IMR-90 (cell line): ENCODE measurements around the gene PPP1R27. TPM values are rescaled to one million over a fixed set of nuclear protein-coding genes. Genes with fewer than 3 reads are reported as not detected.

Source experiments
- ATAC-seq: fragments of 200-7000 bp; cut with Tn5 transposase; 2 replicates; pipeline ENCODE4 v1.9.1; 2020; ENCODE audit warnings: low read depth, mild to moderate bottlenecking, moderate library complexity
- BruUV-seq: library from RNA; stranded (reverse); fragments of 400-500 nt; replicated peaks from 2 replicates; lab custom pipeline; 2021; lab: Mats Ljungman, UMichigan
- CTCF ChIA-PET: fragments of 300-600 bp; formaldehyde crosslinking; extraction: SDS; loops from one replicate; lab custom pipeline; 2021; ENCODE audit warnings: antibody characterized with exemption; lab: Yijun Ruan, JAX
- POLR2A ChIA-PET: fragments of 300-600 bp; sonication (Branson Sonifier 250); formaldehyde crosslinking; loops from one replicate; lab custom pipeline; 2022; ENCODE audit warnings: antibody characterized with exemption; ENCODE audit not compliant: unreplicated experiment; lab: Charles Lee
- DNase-seq: peaks from one replicate; pipeline ENCODE4 v3.0.0; 2013
- H2AFZ ChIP-seq: replicated peaks from 2 replicates; pipeline ENCODE3; 2013; ENCODE audit warnings: low read length, mild to moderate bottlenecking; ENCODE audit not compliant: poor library complexity
- H2AK5ac ChIP-seq: 2 replicates; pipeline ENCODE4 v1.6.1; 2013; ENCODE audit warnings: low read depth, low read length, inconsistent platforms
- H2AK9ac ChIP-seq: replicated peaks from 2 replicates; pipeline ENCODE3; 2013; ENCODE audit warnings: mild to moderate bottlenecking, low read depth, low read length, moderate library complexity; ENCODE audit not compliant: poor library complexity
- H2BK120ac ChIP-seq: 2 replicates; pipeline ENCODE4 v1.6.1; 2013; ENCODE audit warnings: low read depth, low read length, inconsistent platforms
- H2BK15ac ChIP-seq: 3 replicates; pipeline ENCODE4 v1.6.1; 2013; ENCODE audit warnings: low read depth, low read length, inconsistent platforms
- H2BK20ac ChIP-seq: 2 replicates; pipeline ENCODE4 v1.6.1; 2013; ENCODE audit warnings: low read depth, mild to moderate bottlenecking, inconsistent platforms, low read length, moderate library complexity
- H2BK5ac ChIP-seq: 2 replicates; pipeline ENCODE4 v1.6.1; 2013; ENCODE audit warnings: mild to moderate bottlenecking, low read depth, low read length, inconsistent platforms; ENCODE audit not compliant: poor library complexity, severe bottlenecking
- H3K14ac ChIP-seq: replicated peaks from 2 replicates; pipeline ENCODE4 v1.6.1; 2013; ENCODE audit warnings: low read depth, low read length, inconsistent platforms
- H3K18ac ChIP-seq: 2 replicates; pipeline ENCODE4 v1.6.1; 2013; ENCODE audit warnings: low read depth, low read length, control low read depth
- H3K23ac ChIP-seq: 2 replicates; pipeline ENCODE4 v1.6.1; 2013; ENCODE audit warnings: low read depth, low read length, inconsistent platforms
- H3K27ac ChIP-seq: 2 replicates; pipeline ENCODE4 v1.5.1; 2013; ENCODE audit warnings: mild to moderate bottlenecking, control low read depth, low read length; ENCODE audit not compliant: insufficient read depth
- H3K27me3 ChIP-seq: 2 replicates; pipeline ENCODE4 v1.6.1; 2013; ENCODE audit warnings: low read length; ENCODE audit not compliant: control insufficient read depth, insufficient read depth
- H3K36me3 ChIP-seq: 2 replicates; pipeline ENCODE4 v1.6.1; 2013; ENCODE audit warnings: low read length, mixed read lengths; ENCODE audit not compliant: control insufficient read depth, insufficient read depth
- H3K4ac ChIP-seq: 2 replicates; pipeline ENCODE4 v1.6.1; 2013; ENCODE audit warnings: low read depth, low read length, inconsistent platforms
- H3K4me1 ChIP-seq: 2 replicates; pipeline ENCODE4 v1.6.1; 2013; ENCODE audit warnings: low read length, mixed read lengths; ENCODE audit not compliant: control insufficient read depth, insufficient read depth
- H3K4me2 ChIP-seq: 2 replicates; pipeline ENCODE4 v1.6.1; 2013; ENCODE audit warnings: low read depth, mild to moderate bottlenecking, control low read depth, low read length, moderate library complexity
- H3K4me3 ChIP-seq: 2 replicates; pipeline ENCODE4 v1.5.1; 2013; ENCODE audit warnings: low read depth, mild to moderate bottlenecking, control low read depth, low read length, moderate library complexity; ENCODE audit not compliant: insufficient read depth
- H3K56ac ChIP-seq: 2 replicates; pipeline ENCODE4 v1.6.1; 2013; ENCODE audit warnings: low read length, inconsistent platforms; ENCODE audit not compliant: insufficient read depth; ENCODE audit errors: extremely low read depth
- H3K79me1 ChIP-seq, 2 experiments: 2 replicates each; pipeline ENCODE4 v1.6.1; 2013; ENCODE audit warnings: low read length in 2 of 2, inconsistent platforms in 1 of 2, low read depth in 1 of 2
- H3K9ac ChIP-seq: 2 replicates; pipeline ENCODE4 v1.6.1; 2013; ENCODE audit warnings: low read depth, low read length, control low read depth
- H3K9me1 ChIP-seq: 2 replicates; pipeline ENCODE4 v1.6.1; 2013; ENCODE audit warnings: low read length, inconsistent platforms; ENCODE audit not compliant: insufficient read depth
- H3K9me3 ChIP-seq: 2 replicates; pipeline ENCODE4 v1.6.1; 2013; ENCODE audit warnings: low read length; ENCODE audit not compliant: control insufficient read depth, insufficient read depth
- H4K20me1 ChIP-seq: 2 replicates; pipeline ENCODE4 v1.6.1; 2013; ENCODE audit warnings: low read length, inconsistent platforms; ENCODE audit not compliant: insufficient read depth
- H4K5ac ChIP-seq: 2 replicates; pipeline ENCODE4 v1.6.1; 2013; ENCODE audit warnings: mild to moderate bottlenecking, low read depth, low read length, control low read depth
- H4K8ac ChIP-seq, 2 experiments: 2 replicates each; pipeline ENCODE4 v1.6.1; 2013; ENCODE audit warnings: low read depth in 2 of 2, low read length in 2 of 2, control low read depth in 1 of 2, inconsistent platforms in 1 of 2
- H4K91ac ChIP-seq: 2 replicates; pipeline ENCODE4 v1.6.1; 2013; ENCODE audit warnings: low read depth, low read length, inconsistent platforms; ENCODE audit not compliant: insufficient read depth
- CEBPB ChIP-seq: IDR thresholded peaks from 2 replicates; pipeline ENCODE4 v1.6.1; 2012; ENCODE audit warnings: low read depth, low read length, improper control_type of control experiment
- CHD1 ChIP-seq: IDR thresholded peaks from 2 replicates; pipeline ENCODE4 v1.6.1; 2012; ENCODE audit warnings: low read depth, low read length, improper control_type of control experiment
- FOS ChIP-seq: fragments of 150-350 bp; IDR thresholded peaks from 2 replicates; pipeline ENCODE4 v1.6.1; 2016; ENCODE audit warnings: low read depth, low read length
- MAZ ChIP-seq: IDR thresholded peaks from 2 replicates; pipeline ENCODE4 v1.6.1; 2012; ENCODE audit warnings: low read depth, mild to moderate bottlenecking, low read length, improper control_type of control experiment, moderate library complexity, borderline replicate concordance
- RCOR1 ChIP-seq: IDR thresholded peaks from 2 replicates; pipeline ENCODE4 v1.6.1; 2012; ENCODE audit warnings: mild to moderate bottlenecking, low read length, improper control_type of control experiment; ENCODE audit not compliant: insufficient replicate concordance
- RFX5 ChIP-seq: IDR thresholded peaks from 2 replicates; pipeline ENCODE4 v1.8.0; 2012; ENCODE audit warnings: low read depth, mild to moderate bottlenecking, low read length, moderate library complexity
- SMC3 ChIP-seq: fragments of 150-350 bp; IDR thresholded peaks from 2 replicates; pipeline ENCODE4 v1.6.1; 2016; ENCODE audit warnings: low read depth, mild to moderate bottlenecking, antibody characterized with exemption, low read length, moderate library complexity
- WGBS, 2 experiments: methylation state at CpG; one replicate each; pipeline versions ENCODE4 v1.1.5 to v1.1.7; 2013; ENCODE audit warnings: missing lambda C conversion rate in 2 of 2; ENCODE audit not compliant: insufficient read length in 1 of 2; ENCODE audit errors: extremely low coverage in 2 of 2; 5-methylcytosine and 5-hydroxymethylcytosine counted together
- dilution Hi-C: fragments of 300-500 bp; cut with HindIII; formaldehyde crosslinking; loops from one replicate; pipeline ENCODE4 v1.14.3; 2018; ENCODE audit warnings: low sequenced_read_pairs; ENCODE audit not compliant: unreplicated experiment
- in situ Hi-C: fragments of 300-500 bp; cut with MboI; formaldehyde crosslinking; loops from 3 replicates; pipeline ENCODE4 v1.14.3; 2019; ENCODE audit warnings: low sequenced_read_pairs, inconsistent platforms, mixed read lengths
- intact Hi-C: fragments of 100-400 bp; cut with micrococcal nuclease; formaldehyde crosslinking; loops from 2 replicates; pipeline ENCODE4 v1.10.0; 2022
- polyA plus RNA-seq, 3 experiments: library from polyadenylated mRNA; depleted of rRNA; stranded (reverse); fragments of >200 nt; gene quantifications; 2 replicates each; pipeline ENCODE4 v1.2.3, GENCODE V29; 2012; ENCODE audit warnings: low replicate concordance in 1 of 3
- total RNA-seq: library from RNA; depleted of rRNA; stranded (reverse); fragments of >200 nt; gene quantifications from 2 replicates; pipeline ENCODE4 v1.2.3, GENCODE V29; 2012

Gene PPP1R27
- total and polyA plus RNA-seq, 2 of the 4 experiments (the other 2 are of a cell fraction): 0.21 TPM; not detected in 1

GRCh38 chr17:81802048-81802758, 32.6 kb downstream of the PPP1R27 start:
- dilution Hi-C loops: no loop called here
- intact Hi-C loops: no loop called here
- H3K18ac ChIP-seq: no peak overlapping the region
- no peaks in the 10 kb centered on the region for H4K20me1 ChIP-seq
- H2BK5ac ChIP-seq: no peak overlapping the region
- no CpG with 5 or more reads among the region's 9 CpGs for WGBS, 2 experiments
- H2AK5ac ChIP-seq: no peak overlapping the region
- H3K27ac ChIP-seq: no peak overlapping the region
- no TSS peak for BruUV-seq
- no peak overlapping the region for H3K4me3 ChIP-seq
- DNase-seq: no peak
- H4K8ac ChIP-seq: no peak overlapping the region
- no peaks in the 10 kb centered on the region for H3K79me1 ChIP-seq
- no peak overlapping the region for H3K23ac ChIP-seq
- H3K4me1 ChIP-seq: no peaks in the 10 kb centered on the region
- H2AK9ac ChIP-seq: no peak overlapping the region
- no peak overlapping the region for H3K56ac ChIP-seq
- H3K27me3 ChIP-seq: peaks cover 69% of the 10 kb centered on the region
- no peak overlapping the region for H2BK20ac ChIP-seq
- POLR2A ChIA-PET: no interaction called here
- H4K5ac ChIP-seq: no peak overlapping the region
- H3K4ac ChIP-seq: no peak overlapping the region
- H2AFZ ChIP-seq: no peak overlapping the region
- no peak for TF ChIP-seq RFX5
- no peak for TF ChIP-seq SMC3
- TF ChIP-seq MAZ: no peak
- TF ChIP-seq RCOR1: no peak
- TF ChIP-seq FOS: no peak
- no peak for TF ChIP-seq CEBPB
- TF ChIP-seq CHD1: no peak
- no peak overlapping the region for H3K9ac ChIP-seq
- H2BK120ac ChIP-seq: no peak overlapping the region
- H3K4me2 ChIP-seq: no peak overlapping the region
- H2BK15ac ChIP-seq: no peak overlapping the region
- in situ Hi-C loops: no loop called here
- no peak overlapping the region for H4K91ac ChIP-seq
- H3K14ac ChIP-seq: no peak overlapping the region
- no peaks in the 10 kb centered on the region for H3K9me1 ChIP-seq
- H3K9me3 ChIP-seq: peaks cover 8% of the 10 kb centered on the region
- no peak for ATAC-seq
- CTCF ChIA-PET: no interaction called here
- no peaks in the 10 kb centered on the region for H3K36me3 ChIP-seq
